GM12801 (cell line): ENCODE measurements around the gene FBRSL1.

ENCODE experiments used
- TF ChIP-seq, protein P1 (sequence below): IDR thresholded peaks from one replicate; pipeline ENCODE4 v1.5.1; 2011; ENCODE audit warnings: control low read depth; ENCODE audit not compliant: insufficient read length; ENCODE audit errors: extremely low read depth

The FBRSL1 gene

DNA sequence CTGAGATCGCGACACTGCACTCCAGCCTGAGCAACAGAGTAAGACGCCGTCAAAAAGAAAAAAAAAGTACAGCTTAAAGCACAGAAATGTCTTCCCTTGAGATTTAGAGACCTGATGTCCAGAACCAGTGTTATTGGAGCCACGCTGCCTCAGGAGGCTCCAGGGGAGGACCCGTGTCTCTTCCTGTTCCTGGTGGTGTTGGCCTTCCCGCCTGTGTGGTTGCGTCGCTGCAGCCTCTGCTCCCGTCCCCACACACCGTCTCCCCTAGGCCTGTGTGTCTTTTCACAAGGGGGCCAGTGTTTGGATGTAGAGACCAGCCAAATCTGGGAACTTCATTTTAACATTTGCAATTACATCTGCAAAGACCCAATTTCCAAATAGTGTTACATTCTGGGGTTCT is 8.6 kb upstream of the FBRSL1 start:
- TF ChIP-seq, protein P1, sequence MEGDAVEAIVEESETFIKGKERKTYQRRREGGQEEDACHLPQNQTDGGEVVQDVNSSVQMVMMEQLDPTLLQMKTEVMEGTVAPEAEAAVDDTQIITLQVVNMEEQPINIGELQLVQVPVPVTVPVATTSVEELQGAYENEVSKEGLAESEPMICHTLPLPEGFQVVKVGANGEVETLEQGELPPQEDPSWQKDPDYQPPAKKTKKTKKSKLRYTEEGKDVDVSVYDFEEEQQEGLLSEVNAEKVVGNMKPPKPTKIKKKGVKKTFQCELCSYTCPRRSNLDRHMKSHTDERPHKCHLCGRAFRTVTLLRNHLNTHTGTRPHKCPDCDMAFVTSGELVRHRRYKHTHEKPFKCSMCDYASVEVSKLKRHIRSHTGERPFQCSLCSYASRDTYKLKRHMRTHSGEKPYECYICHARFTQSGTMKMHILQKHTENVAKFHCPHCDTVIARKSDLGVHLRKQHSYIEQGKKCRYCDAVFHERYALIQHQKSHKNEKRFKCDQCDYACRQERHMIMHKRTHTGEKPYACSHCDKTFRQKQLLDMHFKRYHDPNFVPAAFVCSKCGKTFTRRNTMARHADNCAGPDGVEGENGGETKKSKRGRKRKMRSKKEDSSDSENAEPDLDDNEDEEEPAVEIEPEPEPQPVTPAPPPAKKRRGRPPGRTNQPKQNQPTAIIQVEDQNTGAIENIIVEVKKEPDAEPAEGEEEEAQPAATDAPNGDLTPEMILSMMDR = no peak

DNA sequence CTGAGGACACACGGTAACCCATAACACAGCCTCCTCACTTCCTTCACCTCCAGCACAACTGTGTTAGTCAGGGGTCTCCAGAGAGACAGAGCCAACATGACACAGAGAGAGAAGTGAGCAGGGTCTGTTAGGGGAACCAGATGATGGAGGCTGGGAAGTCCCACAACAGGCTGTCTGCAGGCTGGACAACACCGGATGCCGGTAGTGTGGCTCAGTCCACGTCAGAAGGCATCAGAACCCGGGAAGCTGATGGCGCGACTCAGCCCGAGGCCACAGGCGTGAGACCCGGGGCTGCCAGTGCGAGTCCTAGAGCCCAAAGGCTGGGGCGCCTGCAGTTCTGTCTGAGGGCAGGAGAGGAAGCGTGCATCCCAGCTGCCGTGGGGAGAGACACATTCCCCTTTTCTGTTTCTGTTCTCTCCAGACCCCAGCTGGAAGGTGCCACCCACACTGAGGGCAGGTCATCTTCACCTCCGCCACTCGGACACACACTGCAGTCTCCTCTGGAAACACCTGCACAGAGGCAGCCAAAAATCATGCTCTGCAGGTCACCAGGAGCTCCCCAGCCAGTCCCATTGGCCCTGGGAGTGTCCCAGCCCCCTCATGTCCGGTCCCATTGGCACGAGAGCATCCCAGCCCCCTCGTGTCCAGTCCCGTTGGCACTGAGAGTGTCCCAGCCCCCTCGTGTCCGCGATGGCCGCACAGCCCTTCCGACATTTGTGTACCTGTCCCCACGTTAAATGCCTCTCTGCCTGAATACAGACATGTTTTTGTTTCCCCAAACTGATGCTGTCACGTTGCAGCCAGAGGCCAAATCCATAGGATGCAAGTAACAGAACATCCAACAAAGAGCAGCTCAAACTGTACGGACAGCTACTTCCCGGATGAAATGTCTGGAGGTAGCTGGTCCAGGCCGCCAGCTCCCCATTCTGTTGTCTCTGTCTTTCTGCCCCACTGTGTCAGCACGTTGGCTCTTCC is 7.9 kb upstream of the FBRSL1 start:
- TF ChIP-seq, protein P1 = no peak

DNA sequence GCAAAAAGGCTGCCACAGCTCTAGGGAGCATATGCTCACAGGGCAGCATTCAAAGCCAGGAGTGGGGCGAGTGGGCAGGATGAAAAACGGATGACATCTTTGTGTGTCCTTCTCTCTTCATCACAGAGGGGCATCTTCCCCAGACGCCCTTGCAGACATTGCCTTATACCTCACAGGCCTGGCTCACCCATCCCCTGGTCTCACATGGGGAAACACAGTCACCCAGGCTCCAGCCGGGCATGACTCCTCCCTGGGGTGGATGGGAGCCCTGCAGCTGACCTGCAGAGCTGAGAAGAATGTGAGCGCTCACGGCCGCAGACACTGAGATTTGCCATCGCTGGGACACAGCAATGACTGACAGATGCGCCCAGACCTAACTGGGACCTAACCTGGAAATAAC is 7.2 kb upstream of the FBRSL1 start:
- TF ChIP-seq, protein P1 = no peak

DNA sequence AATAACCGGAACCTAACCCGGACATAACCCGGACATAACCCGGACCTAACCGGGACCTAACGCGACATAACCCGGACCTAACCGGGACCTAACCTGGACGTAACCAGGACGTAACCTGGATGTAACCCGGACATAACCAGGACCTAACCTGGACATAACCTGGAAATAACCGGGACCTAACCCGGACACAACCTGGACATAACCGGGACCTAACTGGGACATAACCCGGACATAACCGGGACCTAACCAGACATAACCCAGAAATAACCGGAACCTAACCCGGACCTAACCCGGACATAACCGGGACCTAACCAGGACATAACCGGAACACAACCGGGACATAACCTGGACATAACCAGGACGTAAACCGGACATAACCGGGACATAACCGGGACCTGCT is 6.7 kb upstream of the FBRSL1 start:
- TF ChIP-seq, protein P1 = no peak

DNA sequence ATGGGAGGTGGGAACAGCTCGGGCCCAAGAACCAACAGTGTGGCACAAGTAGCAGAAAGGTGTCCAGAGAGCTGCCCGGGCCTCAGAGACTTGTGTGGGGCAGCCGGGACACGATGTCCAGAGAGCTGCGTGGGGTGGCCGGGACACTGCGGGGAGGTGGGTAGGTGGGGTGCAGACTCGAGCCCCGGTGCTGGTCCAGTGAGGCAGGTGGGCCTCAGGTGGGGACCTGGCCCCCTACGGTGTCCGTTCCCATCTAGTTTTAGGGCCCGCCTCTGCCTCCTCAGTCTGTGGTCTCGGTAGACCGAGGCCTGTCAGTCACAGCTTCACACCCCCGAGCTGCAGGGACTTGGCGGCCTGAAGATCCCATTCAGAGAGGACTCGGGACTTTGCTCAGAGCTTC is 6.3 kb upstream of the FBRSL1 start:
- TF ChIP-seq, protein P1 = no peak

DNA sequence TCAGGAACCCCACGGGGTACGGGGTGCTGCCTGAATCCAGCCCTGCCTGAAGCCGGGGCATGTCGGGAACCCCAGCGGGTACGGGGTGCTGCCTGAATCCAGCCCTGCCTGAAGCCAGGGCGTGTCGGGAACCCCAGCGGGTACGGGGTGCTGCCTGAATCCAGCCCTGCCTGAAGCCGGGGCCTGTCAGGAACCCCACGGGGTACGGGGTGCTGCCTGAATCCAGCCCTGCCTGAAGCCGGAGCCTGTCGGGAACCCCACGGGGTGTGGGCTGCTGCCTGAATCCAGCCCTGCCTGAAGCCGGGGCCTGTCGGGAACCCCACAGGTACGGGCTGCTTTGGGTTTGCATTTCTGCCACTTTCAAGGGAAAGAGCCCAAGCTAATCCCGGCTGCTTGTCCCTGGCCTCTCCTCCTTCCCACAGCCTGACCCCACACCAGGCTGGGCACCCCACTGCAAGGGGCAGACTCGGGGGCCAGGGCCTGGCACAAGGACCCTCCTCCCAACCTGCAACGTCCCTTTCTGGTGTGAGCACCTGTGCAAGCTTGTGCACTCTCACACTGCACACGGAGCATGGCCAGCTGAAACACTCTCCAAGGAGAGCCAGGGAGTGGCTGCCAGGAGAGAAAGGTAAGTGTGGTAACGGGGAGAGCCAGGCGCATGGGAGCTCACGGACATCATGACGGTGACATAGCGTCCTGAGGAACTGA is 5.6 kb upstream of the FBRSL1 start:
- TF ChIP-seq, protein P1 = no peak

DNA sequence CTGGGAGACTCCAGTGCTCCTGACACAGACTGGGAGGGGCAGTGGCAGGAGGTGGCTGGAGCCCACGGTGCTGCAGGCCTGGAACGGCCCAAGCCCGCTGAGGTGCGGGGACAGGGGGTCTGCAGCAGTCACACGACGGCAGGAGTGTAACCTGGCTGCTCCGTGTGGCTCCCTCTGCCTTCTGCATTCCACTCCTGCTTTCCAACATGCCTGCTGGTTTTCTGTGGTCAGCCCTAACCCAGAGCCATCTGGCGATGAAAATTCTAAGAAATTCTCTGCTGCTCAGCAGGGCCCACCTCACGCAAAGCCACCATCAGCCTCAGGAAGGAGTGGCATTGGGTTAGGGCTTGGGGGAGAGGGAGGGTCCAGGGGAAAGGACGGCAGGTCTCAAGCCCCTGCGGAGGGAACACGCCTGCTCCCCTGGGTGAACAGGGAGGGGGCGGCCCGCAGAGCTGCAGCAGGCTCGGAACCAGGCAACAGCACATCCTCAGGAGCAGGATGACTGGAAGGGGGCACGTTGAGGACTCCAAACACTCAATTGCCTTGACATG is 5.0 kb upstream of the FBRSL1 start:
- TF ChIP-seq, protein P1 = no peak
